H9 (cell line): ENCODE data around the gene LAMA5. TPM values are rescaled to one million over a fixed set of nuclear protein-coding genes. Genes with fewer than 3 reads are reported as not detected.

Experiments used
- DNase-seq: peaks from one replicate; pipeline ENCODE4 v3.0.0-alpha.2; 2017
- H2AFZ ChIP-seq: one replicate; pipeline ENCODE4 v1.6.1; 2013; ENCODE audit warnings: mild to moderate bottlenecking, low read length, control low read depth, moderate library complexity
- H2AK5ac ChIP-seq: 2 replicates; pipeline ENCODE4 v1.6.1; 2013; ENCODE audit warnings: low read length, control low read depth, mixed read lengths; ENCODE audit not compliant: insufficient read length
- H2BK120ac ChIP-seq: one replicate; pipeline ENCODE4 v1.6.1; 2013; ENCODE audit warnings: low read depth, mild to moderate bottlenecking, low read length, control low read depth, inconsistent platforms; ENCODE audit not compliant: poor library complexity, severe bottlenecking
- H2BK12ac ChIP-seq: 2 replicates; pipeline ENCODE4 v1.6.1; 2013; ENCODE audit warnings: low read length, control low read depth, mixed read lengths, low read depth; ENCODE audit not compliant: insufficient read length
- H2BK15ac ChIP-seq: 2 replicates; pipeline ENCODE4 v1.6.1; 2013; ENCODE audit warnings: low read depth, low read length, control low read depth
- H2BK20ac ChIP-seq: one replicate; pipeline ENCODE4 v1.6.1; 2013; ENCODE audit warnings: low read depth, mild to moderate bottlenecking, low read length, control low read depth, inconsistent platforms; ENCODE audit not compliant: poor library complexity, severe bottlenecking
- H2BK5ac ChIP-seq: 2 replicates; pipeline ENCODE4 v1.6.1; 2013; ENCODE audit warnings: low read length, control low read depth, mixed read lengths; ENCODE audit not compliant: insufficient read length
- H3K14ac ChIP-seq: 2 replicates; pipeline ENCODE4 v1.6.1; 2013; ENCODE audit warnings: low read length, control low read depth; ENCODE audit not compliant: insufficient read depth
- H3K18ac ChIP-seq: 2 replicates; pipeline ENCODE4 v1.6.1; 2013; ENCODE audit warnings: low read depth, mild to moderate bottlenecking, mixed read lengths, low read length, control low read depth; ENCODE audit not compliant: insufficient read length
- H3K23ac ChIP-seq: 2 replicates; pipeline ENCODE4 v1.6.1; 2013; ENCODE audit warnings: low read length, control low read depth, mixed read lengths, low read depth; ENCODE audit not compliant: insufficient read length
- H3K23me2 ChIP-seq: 2 replicates; pipeline ENCODE4 v1.6.1; 2013; ENCODE audit warnings: low read depth, mild to moderate bottlenecking, mixed read lengths, low read length, control low read depth; ENCODE audit not compliant: insufficient read length, poor library complexity, severe bottlenecking
- H3K27ac ChIP-seq: 2 replicates; pipeline ENCODE4 v1.5.1; 2013; ENCODE audit warnings: low read length, control low read depth, mixed read lengths, low read depth; ENCODE audit not compliant: insufficient read length
- H3K27me3 ChIP-seq: 2 replicates; pipeline ENCODE4 v1.6.1; 2013; ENCODE audit warnings: low read length, control low read depth, inconsistent platforms; ENCODE audit not compliant: insufficient read depth
- H3K4ac ChIP-seq: 2 replicates; pipeline ENCODE4 v1.6.1; 2013; ENCODE audit warnings: low read depth, mild to moderate bottlenecking, control low read depth, inconsistent platforms, low read length, moderate library complexity
- H3K4me1 ChIP-seq: 2 replicates; pipeline ENCODE4 v1.6.1; 2013; ENCODE audit warnings: low read length, control low read depth, inconsistent platforms; ENCODE audit not compliant: insufficient read depth
- H3K4me2 ChIP-seq: 2 replicates; pipeline ENCODE4 v1.6.1; 2013; ENCODE audit warnings: low read length, control low read depth, mixed read lengths; ENCODE audit not compliant: insufficient read length, insufficient read depth
- H3K56ac ChIP-seq: 2 replicates; pipeline ENCODE4 v1.6.1; 2013; ENCODE audit warnings: low read depth, mild to moderate bottlenecking, mixed read lengths, low read length, control low read depth; ENCODE audit not compliant: insufficient read length
- H3K79me1 ChIP-seq: 2 replicates; pipeline ENCODE4 v1.6.1; 2013; ENCODE audit warnings: low read depth, mild to moderate bottlenecking, moderate library complexity, low read length, control low read depth, inconsistent platforms; ENCODE audit not compliant: insufficient read depth, poor library complexity, severe bottlenecking
- H3K79me2 ChIP-seq: 2 replicates; pipeline ENCODE4 v1.6.1; 2013; ENCODE audit warnings: low read length, control low read depth, inconsistent platforms; ENCODE audit not compliant: insufficient read depth
- H3K9ac ChIP-seq: 2 replicates; pipeline ENCODE4 v1.6.1; 2013; ENCODE audit warnings: low read length, control low read depth, mixed read lengths; ENCODE audit not compliant: insufficient read length; ENCODE audit errors: extremely low read depth
- H3K9me3 ChIP-seq: one replicate; pipeline ENCODE4 v1.6.1; 2013; ENCODE audit warnings: low read depth, low read length, inconsistent platforms; ENCODE audit not compliant: control insufficient read depth
- H3T11ph ChIP-seq: one replicate; pipeline ENCODE4 v1.6.1; 2013; ENCODE audit warnings: mild to moderate bottlenecking, low read length, control low read depth, inconsistent platforms
- H4K20me1 ChIP-seq: one replicate; pipeline ENCODE4 v1.6.1; 2013; ENCODE audit not compliant: control insufficient read depth, insufficient read length, insufficient read depth
- H4K5ac ChIP-seq: 2 replicates; pipeline ENCODE4 v1.6.1; 2013; ENCODE audit warnings: low read depth, mild to moderate bottlenecking, mixed read lengths, low read length, control low read depth; ENCODE audit not compliant: insufficient read length
- H4K8ac ChIP-seq: replicated peaks from 2 replicates; pipeline ENCODE4 v1.6.1; 2013; ENCODE audit warnings: low read length, control low read depth, mixed read lengths, low read depth; ENCODE audit not compliant: insufficient read length
- H4K91ac ChIP-seq: 2 replicates; pipeline ENCODE4 v1.6.1; 2013; ENCODE audit warnings: low read depth, mild to moderate bottlenecking, moderate library complexity, mixed read lengths, low read length, control low read depth; ENCODE audit not compliant: insufficient read length
- H3K27ac Mint-ChIP-seq, 3 experiments: 2 replicates in 2 of 3; 3 replicates in 1 of 3; pipeline ENCODE4 v1.8.0; 2020 to 2021; ENCODE audit warnings: mixed read lengths in 3 of 3, mild to moderate bottlenecking in 1 of 3, moderate library complexity in 1 of 3
- H3K27me3 Mint-ChIP-seq: 2 replicates; pipeline ENCODE4 v1.8.0; 2021; ENCODE audit warnings: low read depth, mild to moderate bottlenecking, moderate library complexity, mixed read lengths
- H3K36me3 Mint-ChIP-seq, 3 experiments: 2 replicates in 2 of 3; 3 replicates in 1 of 3; pipeline ENCODE4 v1.8.0; 2020 to 2021; ENCODE audit warnings: low read depth in 3 of 3, mixed read lengths in 3 of 3; ENCODE audit not compliant: insufficient read depth in 1 of 3
- H3K4me1 Mint-ChIP-seq, 2 experiments: 2 replicates each; pipeline ENCODE4 v1.8.0; 2020; ENCODE audit warnings: mixed read lengths in 2 of 2
- H3K4me3 Mint-ChIP-seq, 2 experiments: 2 replicates in 1 of 2; 3 replicates in 1 of 2; pipeline ENCODE4 v1.8.0; 2020 to 2021; ENCODE audit warnings: mild to moderate bottlenecking in 2 of 2, mixed read lengths in 2 of 2, moderate library complexity in 1 of 2
- H3K9me3 Mint-ChIP-seq, 2 experiments: 2 replicates in 1 of 2; 3 replicates in 1 of 2; pipeline ENCODE4 v1.8.0; 2020; ENCODE audit warnings: mild to moderate bottlenecking in 2 of 2, mixed read lengths in 2 of 2, moderate library complexity in 1 of 2
- WGBS: extraction: QIAGEN DNeasy Blood & Tissue Kit; methylation state at CpG from one replicate; pipeline ENCODE4 v1.1.7; 2013; ENCODE audit warnings: missing lambda C conversion rate, low lambda C conversion rate, mixed read lengths; ENCODE audit not compliant: insufficient read length; ENCODE audit errors: extremely low coverage; 5-methylcytosine and 5-hydroxymethylcytosine counted together
- microRNA-seq: library from miRNA; unstranded; fragments of <30 nt; microRNA quantifications from one replicate; pipeline ENCODE4, GENCODE V29; 2020; ENCODE audit warnings: borderline microRNAs expressed
- total RNA-seq: library from RNA; stranded (reverse); gene quantifications from 2 replicates; pipeline ENCODE4 v1.2.1, GENCODE V29; 2021
- TF ChIP-seq, protein P1 (sequence below): fragments of 200-600 bp; sonication (generic); conservative IDR thresholded peaks from 3 replicates; pipeline ENCODE4 v1.8.0; 2021; ENCODE audit warnings: antibody characterized with exemption, mild to moderate bottlenecking

LAMA5 gene
- total RNA-seq, 1 experiment from 2014 or later, result 200 TPM

DNA sequence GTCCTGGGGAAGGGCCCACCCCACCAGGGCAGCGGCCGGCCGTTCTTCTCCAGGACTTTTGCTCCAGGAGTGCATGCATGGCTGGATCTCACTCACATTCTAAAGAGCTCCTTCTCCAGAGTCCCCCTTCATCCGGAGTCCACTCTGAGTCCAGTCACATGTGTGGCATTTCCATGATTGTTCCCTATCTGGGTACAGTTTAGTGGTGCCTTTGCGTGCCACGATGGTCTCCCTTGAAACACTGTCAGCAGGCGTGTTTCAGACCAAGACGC, 107.9 kb downstream of the LAMA5 start:
- no peaks in the 10 kb centered on the region for H3K79me1 ChIP-seq
- no CpG with 5 or more reads among the region's 8 CpGs for WGBS
- no peak overlapping the region for H3K27ac ChIP-seq
- peaks cover under 1% of the 10 kb centered on the region in 2 experiments for H3K4me1 Mint-ChIP-seq
- no peak overlapping the region for H3K4me2 ChIP-seq
- no peak overlapping the region for H2AFZ ChIP-seq
- H3K79me2 ChIP-seq, result no peaks in the 10 kb centered on the region
- H3K27me3 ChIP-seq, result no peaks in the 10 kb centered on the region
- no peak overlapping the region for H2BK15ac ChIP-seq
- H2BK12ac ChIP-seq, result no peak overlapping the region
- H3K27ac Mint-ChIP-seq, result 0 out of 7 replicates have a peak overlapping the region, but pooled peaks of 1 of the 3 experiments have one; percentile 34
- H3K27me3 Mint-ChIP-seq, result no peaks in the 10 kb centered on the region
- no peaks in the 10 kb centered on the region for H3K4me1 ChIP-seq
- no peak overlapping the region for H4K8ac ChIP-seq
- no peaks in the 10 kb centered on the region for H3K23me2 ChIP-seq
- no peak overlapping the region for H2AK5ac ChIP-seq
- H3T11ph ChIP-seq, result no peak overlapping the region
- no peak overlapping the region for H3K4ac ChIP-seq
- H3K9me3 ChIP-seq, result no peaks in the 10 kb centered on the region
- TF ChIP-seq, protein P1, sequence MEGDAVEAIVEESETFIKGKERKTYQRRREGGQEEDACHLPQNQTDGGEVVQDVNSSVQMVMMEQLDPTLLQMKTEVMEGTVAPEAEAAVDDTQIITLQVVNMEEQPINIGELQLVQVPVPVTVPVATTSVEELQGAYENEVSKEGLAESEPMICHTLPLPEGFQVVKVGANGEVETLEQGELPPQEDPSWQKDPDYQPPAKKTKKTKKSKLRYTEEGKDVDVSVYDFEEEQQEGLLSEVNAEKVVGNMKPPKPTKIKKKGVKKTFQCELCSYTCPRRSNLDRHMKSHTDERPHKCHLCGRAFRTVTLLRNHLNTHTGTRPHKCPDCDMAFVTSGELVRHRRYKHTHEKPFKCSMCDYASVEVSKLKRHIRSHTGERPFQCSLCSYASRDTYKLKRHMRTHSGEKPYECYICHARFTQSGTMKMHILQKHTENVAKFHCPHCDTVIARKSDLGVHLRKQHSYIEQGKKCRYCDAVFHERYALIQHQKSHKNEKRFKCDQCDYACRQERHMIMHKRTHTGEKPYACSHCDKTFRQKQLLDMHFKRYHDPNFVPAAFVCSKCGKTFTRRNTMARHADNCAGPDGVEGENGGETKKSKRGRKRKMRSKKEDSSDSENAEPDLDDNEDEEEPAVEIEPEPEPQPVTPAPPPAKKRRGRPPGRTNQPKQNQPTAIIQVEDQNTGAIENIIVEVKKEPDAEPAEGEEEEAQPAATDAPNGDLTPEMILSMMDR, result no peak
- H2BK20ac ChIP-seq, result no peak overlapping the region
- no peaks in the 10 kb centered on the region for H3K9me3 Mint-ChIP-seq
- H3K56ac ChIP-seq, result no peak overlapping the region
- H2BK120ac ChIP-seq, result no peak overlapping the region
- DNase-seq, result no peak
- peaks cover 19 to 70% (median 45%) of the 10 kb centered on the region in 3 experiments; a peak in 6 of 7 replicates for H3K36me3 Mint-ChIP-seq
- H4K20me1 ChIP-seq, result no peaks in the 10 kb centered on the region
- H3K4me3 Mint-ChIP-seq, result no peak overlapping the region
- no peak overlapping the region for H3K18ac ChIP-seq
- no peak overlapping the region for H3K14ac ChIP-seq
- H3K23ac ChIP-seq, result no peak overlapping the region
- H4K5ac ChIP-seq, result no peak overlapping the region
- no peak overlapping the region for H2BK5ac ChIP-seq
- no peak overlapping the region for H4K91ac ChIP-seq
- no peak overlapping the region for H3K9ac ChIP-seq

Small RNAs within 50 kb of the gene (microRNA-seq; reads per million reads assigned to microRNA genes)
- gene MIR4758, result not detected

Other genes with a start within 250 kb of the LAMA5 start
- gene LSM14B, start 244.8 kb downstream of the LAMA5 start, total RNA-seq, result 77.9 and 82.4 TPM in 2 replicates
- gene PSMA7, start 223.9 kb downstream of the LAMA5 start, total RNA-seq, result 332 and 337 TPM in 2 replicates
- 18.8 and 22.2 TPM in 2 replicates for gene SS18L1, start 223.5 kb downstream of the LAMA5 start, total RNA-seq
- 25.1 and 27.7 TPM in 2 replicates for gene MTG2, start 184.3 kb downstream of the LAMA5 start, total RNA-seq
- 1.8 and 1.9 TPM in 2 replicates for gene HRH3, start 147.0 kb downstream of the LAMA5 start, total RNA-seq
- gene OSBPL2, start 128.8 kb downstream of the LAMA5 start, total RNA-seq, result 42.9 and 47.3 TPM in 2 replicates
- gene ADRM1, start 64.3 kb downstream of the LAMA5 start, total RNA-seq, result 153 and 154 TPM in 2 replicates
- gene RPS21, start 19.8 kb upstream of the LAMA5 start, total RNA-seq, result 1,715 and 1,736 TPM in 2 replicates
- 10.8 and 11.0 TPM in 2 replicates for gene CABLES2, start 40.0 kb upstream of the LAMA5 start, total RNA-seq
- gene RBBP8NL, start 60.2 kb upstream of the LAMA5 start, total RNA-seq, result 0.20 and 0.28 TPM in 2 replicates
- 0.24 and 0.39 TPM in 2 replicates for gene GATA5, start 108.7 kb upstream of the LAMA5 start, total RNA-seq